Activated gamma-delta T cell treated with Interleukin-2 at 50 U/mL for 16 hours (primary cell): Measurements from ENCODE around the gene TMEM53.
"Not testable (repeated sequence)": the region's sequence is repeated elsewhere in the genome, so short reads cannot be mapped to it uniquely, and the experiment has no call there.

ENCODE experiments used
- DNase-seq: peaks from one replicate; pipeline ENCODE4 v3.0.0-alpha.2; 2020

TMEM53 gene

GRCh38 chr1:44672254-44672955 lies 1.9 kb downstream of the TMEM53 start:
- no peak for DNase-seq

DNA sequence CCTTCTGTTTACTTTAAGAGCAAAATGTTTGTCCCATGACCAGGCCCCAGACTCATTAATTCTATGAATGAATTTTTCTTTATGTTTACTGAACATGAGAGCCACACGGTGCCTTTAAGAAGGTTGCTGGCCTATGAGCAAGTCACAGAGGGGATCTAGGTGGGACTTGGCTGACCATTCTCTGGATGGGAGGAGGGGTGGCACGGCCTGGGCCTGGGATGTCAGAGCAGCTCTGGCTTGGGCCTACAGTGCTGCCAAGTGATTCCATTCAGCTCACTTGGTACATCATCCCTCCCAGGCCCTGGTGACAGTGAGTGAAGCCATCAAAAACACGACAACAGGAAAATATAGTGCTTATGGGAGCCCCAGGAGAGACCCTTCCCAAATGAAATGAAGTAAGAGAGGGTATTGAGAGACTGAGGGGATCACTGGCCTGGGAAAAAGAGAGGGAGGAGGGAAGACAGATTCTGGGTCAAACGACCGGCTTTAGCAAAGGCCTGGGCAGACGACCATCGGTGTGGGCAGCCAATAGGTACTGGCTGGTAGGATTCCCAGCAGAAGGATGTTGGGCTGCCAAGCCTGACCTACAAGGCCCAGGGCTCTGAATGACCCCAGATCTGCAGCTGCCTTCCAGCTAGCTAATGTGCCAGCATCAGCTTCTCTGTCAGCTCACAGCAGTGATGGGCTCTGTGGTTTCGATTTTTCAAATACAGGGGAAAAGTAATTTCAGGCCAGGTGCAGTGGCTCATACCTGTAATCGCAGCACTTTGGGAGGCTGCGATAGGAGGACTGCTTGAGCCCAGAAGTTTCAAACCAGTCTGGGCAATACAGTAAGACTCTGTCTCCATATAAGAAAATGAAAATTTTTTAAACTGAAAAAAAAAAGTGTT lies 3.3 kb downstream of the TMEM53 start:
- DNase-seq = no peak

DNA sequence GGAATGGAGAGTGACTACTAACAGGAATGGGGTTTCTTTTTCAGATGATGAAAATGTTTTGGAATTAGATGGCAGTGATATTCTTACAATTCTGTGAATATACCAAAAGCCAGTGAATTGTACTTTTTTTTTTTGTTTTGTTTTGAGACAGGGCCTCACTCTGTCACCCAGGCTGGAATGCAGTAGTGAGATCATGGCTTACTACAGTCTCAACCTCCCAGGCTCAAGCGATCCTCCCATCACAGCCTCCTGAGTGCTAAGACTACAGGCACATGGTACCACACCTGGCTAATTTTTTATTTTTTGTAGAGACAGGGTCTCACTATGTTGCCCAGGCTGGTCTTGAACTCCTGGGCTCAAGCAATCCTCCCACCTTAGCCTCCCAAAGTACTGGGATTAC lies 7.6 kb downstream of the TMEM53 start:
- not testable (repeated sequence) for DNase-seq

DNA sequence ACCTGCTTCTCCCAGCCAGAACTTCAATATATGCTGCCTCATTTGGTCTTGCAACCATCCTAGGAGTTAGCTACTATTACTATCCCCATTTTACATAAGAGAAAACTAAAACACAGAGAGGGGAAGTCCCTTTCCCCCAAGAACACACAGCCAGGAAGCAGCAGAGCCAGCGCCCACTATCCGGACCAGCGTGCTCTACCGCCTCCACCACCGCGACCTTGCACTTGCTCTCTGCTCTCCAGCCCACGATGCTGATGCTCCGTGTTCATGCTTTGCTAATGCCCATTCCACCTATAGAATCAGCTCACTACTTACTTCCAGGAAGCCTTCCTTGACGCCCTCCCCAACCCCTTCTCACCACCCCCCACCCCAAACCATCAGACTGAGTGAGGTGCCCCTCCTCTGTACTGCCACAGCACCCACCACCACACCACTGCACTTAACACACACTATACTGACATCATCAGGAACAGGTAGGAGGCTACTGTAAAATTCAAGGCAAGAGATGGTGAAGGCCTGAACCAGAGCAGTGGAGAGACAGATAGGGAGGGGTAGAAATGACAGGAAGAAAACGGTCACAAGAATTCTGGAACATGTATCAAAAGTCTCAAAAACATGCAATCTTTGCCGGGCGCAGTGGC lies 9.4 kb downstream of the TMEM53 start:
- no peak for DNase-seq

DNA sequence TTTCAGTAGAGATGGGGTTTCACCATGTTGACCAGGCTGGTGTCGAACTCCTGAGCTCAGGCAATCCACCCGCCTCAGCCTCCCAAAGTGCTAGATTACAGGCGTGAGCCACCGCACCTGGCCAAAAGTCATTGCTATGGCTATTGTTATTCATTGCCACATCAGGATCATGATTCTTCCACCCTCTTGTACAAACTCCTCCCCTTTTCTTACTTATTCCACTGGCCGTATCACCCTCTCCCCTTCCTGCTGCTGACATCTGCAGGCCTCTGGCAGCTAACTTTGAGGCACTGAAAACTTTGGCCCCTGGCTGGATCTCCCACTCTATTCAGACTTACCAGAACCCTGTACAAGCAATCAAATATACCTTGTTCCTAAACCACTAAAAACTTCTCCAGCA lies 10.9 kb downstream of the TMEM53 start:
- no peak for DNase-seq

- DNase-seq = no peak
Observed at GRCh38 chr1:44662683-44663030, 11.6 kb downstream of the TMEM53 start.

- no peak for DNase-seq
Observed at GRCh38 chr1:44661781-44662682, 12.2 kb downstream of the TMEM53 start.

DNA sequence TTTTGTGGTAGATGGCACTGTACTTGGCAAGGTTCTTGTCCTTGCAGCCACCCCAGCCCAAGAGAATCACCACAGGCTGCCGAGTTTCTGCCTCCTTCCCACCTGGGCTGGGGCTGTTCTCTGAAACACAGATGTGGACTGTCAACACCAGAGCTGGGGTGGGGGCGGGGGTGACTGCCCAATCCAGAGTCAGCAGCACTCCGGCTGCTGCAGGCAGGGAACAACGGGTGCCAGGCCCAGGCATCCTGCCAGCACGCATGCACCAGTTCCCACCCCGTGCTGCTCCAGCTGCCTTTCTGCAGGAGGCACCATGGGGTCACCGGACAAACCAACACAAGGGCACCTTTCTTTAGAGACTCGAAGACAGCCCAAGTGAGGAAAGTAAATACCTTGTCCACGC lies 14.1 kb downstream of the TMEM53 start:
- no peak for DNase-seq

DNA sequence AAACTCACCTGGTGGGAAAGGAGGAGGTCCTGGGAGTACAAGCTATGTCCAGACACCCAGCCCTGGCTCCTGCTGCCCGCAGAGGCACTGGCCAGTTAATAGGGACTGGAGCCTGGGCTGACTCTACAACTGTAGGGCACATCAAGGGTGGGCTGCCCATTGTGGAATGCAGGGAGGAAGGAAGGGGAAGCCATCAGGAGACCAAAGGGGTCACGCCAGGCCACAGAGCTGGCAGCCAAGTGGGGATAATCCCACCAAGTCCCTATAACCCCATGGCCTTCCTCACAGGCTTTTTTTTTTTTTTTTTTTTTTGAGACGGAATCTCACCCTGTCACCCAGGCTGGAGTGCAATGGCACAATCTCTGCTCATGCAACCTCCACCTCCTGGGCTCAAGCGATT lies 14.7 kb downstream of the TMEM53 start:
- no peak for DNase-seq

DNA sequence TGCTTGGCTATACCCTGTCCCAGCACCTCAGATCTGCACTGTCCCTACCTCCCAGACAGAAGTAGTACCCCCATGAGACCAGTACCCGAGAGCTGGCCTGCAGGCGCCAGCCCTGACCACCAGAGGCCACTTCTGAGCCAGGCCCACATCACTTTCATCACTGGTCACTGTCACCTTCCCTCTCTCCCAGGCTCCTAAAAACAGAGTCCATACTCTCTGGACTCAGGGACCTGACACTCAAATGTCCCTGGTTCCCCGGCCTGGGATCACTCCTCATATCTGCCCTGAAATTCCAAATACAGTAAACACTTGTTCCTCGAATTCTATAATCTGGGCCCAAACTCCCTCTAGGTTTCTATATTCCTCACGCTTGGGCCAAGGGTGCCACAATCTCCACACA lies 18.7 kb downstream of the TMEM53 start:
- DNase-seq = no peak

DNA sequence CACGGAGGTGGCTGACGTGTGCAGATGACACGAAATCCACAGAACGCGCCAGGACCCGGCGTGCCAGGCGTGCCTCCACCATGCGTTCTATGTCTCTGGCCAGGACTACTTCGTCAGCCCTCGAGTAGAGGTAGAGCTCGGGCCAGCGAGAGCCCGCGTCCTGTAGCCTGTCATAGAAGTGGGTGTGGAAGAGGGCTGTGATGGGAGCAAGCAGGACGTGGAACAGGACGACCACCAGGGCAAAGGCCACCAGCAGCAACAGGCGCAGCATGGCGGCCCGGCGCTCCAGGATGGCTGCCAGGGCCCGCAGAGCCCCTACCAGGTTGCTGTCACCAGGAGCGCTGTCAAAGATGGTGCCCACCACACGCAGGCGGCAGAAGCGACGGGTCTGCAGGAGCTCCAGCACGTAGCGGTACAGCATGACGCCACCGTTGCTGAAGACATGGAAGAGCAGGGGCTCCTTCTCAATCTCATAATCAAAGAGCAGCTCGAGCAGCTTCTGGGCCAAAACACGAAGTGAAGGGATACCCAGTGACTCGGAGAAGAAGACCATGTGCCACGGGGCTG lies 19.6 kb downstream of the TMEM53 start:
- DNase-seq = no peak

DNA sequence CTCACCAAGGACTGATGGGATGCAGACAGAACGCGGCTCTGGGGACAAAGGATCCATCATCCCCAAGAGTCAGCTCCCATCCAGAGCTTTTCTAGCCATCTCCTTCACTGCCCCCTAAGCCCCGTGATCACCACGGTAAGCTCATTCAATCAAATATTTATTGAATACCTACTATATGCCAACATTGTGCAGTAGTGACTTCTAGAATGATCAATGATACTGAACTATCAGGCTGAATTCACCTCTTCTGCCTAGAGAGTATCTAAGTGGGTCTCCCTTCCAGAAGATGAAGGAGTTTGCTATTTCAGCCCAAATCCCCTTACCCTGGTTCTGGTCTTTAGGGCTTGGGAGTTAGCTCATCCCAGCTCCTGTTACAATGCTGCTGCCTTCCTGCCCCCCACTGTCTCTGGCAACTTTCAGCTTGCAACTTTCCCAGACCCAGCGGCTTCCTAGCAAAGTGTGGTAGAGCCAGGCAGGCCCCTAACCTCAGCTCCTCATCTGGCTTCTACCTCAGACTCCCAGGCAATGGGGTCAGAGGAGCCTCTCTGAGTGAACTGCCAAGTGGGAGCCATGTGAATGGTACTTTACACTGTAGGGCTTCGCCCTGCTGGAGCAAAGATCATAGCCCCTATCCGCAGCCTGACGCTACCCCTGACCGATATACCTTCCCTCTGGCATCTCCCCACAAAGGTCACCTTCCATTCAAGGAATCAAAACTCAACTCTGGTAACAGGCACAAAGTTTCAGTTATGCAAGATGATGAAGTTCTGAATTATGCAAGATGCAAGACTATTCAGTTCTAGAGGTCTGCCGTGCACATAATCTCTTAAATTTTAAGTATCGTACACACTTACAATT lies 20.9 kb downstream of the TMEM53 start:
- DNase-seq = no peak

- peak; percentile 71 for DNase-seq
Observed at GRCh38 chr1:44652445-44653106, 21.7 kb downstream of the TMEM53 start.

- no peak for DNase-seq
Observed at GRCh38 chr1:44651069-44651468, 23.2 kb downstream of the TMEM53 start.

GRCh38 chr1:44650159-44650831 lies 24.0 kb downstream of the TMEM53 start:
- DNase-seq = no peak

- DNase-seq = no peak
Observed at GRCh38 chr1:44649788-44650158, 24.5 kb downstream of the TMEM53 start.

- no peak for DNase-seq
Observed at GRCh38 chr1:44648529-44649250, 25.6 kb downstream of the TMEM53 start.

- DNase-seq = no peak
Observed at GRCh38 chr1:44647896-44648295, 26.4 kb downstream of the TMEM53 start.

DNA sequence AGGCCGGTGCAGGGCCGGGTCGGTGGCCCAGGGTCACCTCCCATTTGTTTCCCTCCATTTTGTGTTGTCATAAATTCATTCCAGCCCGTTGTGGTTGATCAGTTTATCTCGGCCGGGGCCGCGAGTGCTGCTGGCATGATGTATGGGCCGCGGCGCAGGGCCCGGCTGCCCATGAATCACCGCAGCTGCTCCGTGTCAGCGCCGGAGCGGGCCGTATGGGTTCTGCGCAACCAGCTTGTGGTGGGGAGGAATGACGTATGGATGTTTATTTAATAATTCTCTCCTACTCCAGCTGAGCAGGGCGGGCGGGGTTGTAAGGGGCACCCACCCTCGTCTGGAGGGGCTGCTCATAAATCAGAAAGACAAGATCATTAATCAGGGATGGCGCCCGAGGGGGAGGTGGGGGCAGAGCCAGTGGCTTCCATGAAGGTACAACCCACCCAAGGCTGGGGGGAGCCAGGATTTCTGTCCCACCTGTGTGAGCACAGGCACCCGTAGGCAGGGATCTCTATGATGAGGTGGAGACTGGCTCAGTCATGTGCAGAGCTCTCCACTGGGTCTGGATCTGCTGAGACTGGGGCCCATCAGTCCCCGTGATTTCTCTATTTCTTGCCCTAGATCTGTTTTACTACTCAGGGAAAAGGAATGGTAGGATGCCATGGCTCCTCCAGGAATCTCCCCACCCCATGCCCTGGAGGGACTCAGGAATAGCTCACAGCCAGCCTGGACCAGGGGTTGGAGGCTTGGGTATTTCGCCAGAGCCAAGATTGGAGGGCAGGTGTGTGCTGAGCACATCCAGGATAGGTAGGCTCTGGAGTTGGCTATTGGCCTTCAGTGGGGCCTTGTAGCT lies 27.8 kb downstream of the TMEM53 start:
- no peak for DNase-seq
